KMS-11 (cell line): ENCODE results near the gene C11orf21.

Source experiments
- H2AFZ ChIP-seq: fragments of 200-600 bp; sonication (generic); 2 replicates; pipeline ENCODE4 v1.6.1; 2016; ENCODE audit warnings: antibody characterized with exemption, mixed run types, low read depth
- H3K27ac ChIP-seq: fragments of 200-600 bp; sonication (generic); 2 replicates; pipeline ENCODE4 v1.6.1; 2016; ENCODE audit warnings: mild to moderate bottlenecking, mixed run types
- H3K27me3 ChIP-seq: fragments of 200-600 bp; sonication (generic); 2 replicates; pipeline ENCODE4 v1.6.1; 2017; ENCODE audit warnings: mild to moderate bottlenecking, low read depth, mixed run types, moderate library complexity; ENCODE audit not compliant: insufficient read depth
- H3K36me3 ChIP-seq: fragments of 200-600 bp; sonication (generic); 2 replicates; pipeline ENCODE4 v1.6.1; 2017; ENCODE audit warnings: mild to moderate bottlenecking, mixed run types; ENCODE audit not compliant: insufficient read depth
- H3K4me1 ChIP-seq: fragments of 200-600 bp; sonication (generic); 2 replicates; pipeline ENCODE4 v1.6.1; 2016; ENCODE audit warnings: mild to moderate bottlenecking, low read depth, mixed run types; ENCODE audit not compliant: poor library complexity, severe bottlenecking
- H3K4me2 ChIP-seq: fragments of 200-600 bp; sonication (generic); 2 replicates; pipeline ENCODE4 v1.7.0; 2016; ENCODE audit warnings: mild to moderate bottlenecking, mixed run types
- H3K4me3 ChIP-seq: fragments of 200-600 bp; sonication (generic); IDR thresholded peaks from 2 replicates; pipeline ENCODE4 v1.6.1; 2017; ENCODE audit warnings: low read depth, low read length, mixed read lengths; ENCODE audit not compliant: insufficient read depth
- H3K79me2 ChIP-seq: fragments of 200-600 bp; sonication (generic); 2 replicates; pipeline ENCODE4 v1.6.1; 2016; ENCODE audit warnings: low read depth, mixed run types; ENCODE audit not compliant: insufficient read depth
- H3K9ac ChIP-seq: fragments of 200-600 bp; sonication (generic); 2 replicates; pipeline ENCODE4 v1.6.1; 2016; ENCODE audit warnings: mild to moderate bottlenecking, mixed run types
- H4K20me1 ChIP-seq: fragments of 200-600 bp; sonication (generic); 2 replicates; pipeline ENCODE4 v1.6.1; 2016; ENCODE audit warnings: mild to moderate bottlenecking, mixed run types; ENCODE audit not compliant: insufficient read depth
- TF ChIP-seq, protein P1 (sequence below): fragments of 200-600 bp; sonication (generic); conservative IDR thresholded peaks from 2 replicates; pipeline ENCODE4 v1.6.1; 2017; ENCODE audit warnings: low read depth, mild to moderate bottlenecking, antibody characterized with exemption, low read length, moderate library complexity, mixed read lengths

C11orf21 gene

GRCh38 chr11:2317354-2318050 lies 15.8 kb upstream of the C11orf21 start:
- Histone ChIP-seq H3K4me3 (no peak overlapping the region), H3K79me2 (no peaks in the 10 kb centered on the region), H3K9ac (no peak overlapping the region), H2AFZ (no peak overlapping the region), H3K4me1 (no peaks in the 10 kb centered on the region), H3K36me3 (no peaks in the 10 kb centered on the region), H3K4me2 (no peak overlapping the region), H3K27me3 (peaks cover 54% of the 10 kb centered on the region), H3K27ac (no peak overlapping the region), H4K20me1 (no peaks in the 10 kb centered on the region)
- TF ChIP-seq, protein P1, sequence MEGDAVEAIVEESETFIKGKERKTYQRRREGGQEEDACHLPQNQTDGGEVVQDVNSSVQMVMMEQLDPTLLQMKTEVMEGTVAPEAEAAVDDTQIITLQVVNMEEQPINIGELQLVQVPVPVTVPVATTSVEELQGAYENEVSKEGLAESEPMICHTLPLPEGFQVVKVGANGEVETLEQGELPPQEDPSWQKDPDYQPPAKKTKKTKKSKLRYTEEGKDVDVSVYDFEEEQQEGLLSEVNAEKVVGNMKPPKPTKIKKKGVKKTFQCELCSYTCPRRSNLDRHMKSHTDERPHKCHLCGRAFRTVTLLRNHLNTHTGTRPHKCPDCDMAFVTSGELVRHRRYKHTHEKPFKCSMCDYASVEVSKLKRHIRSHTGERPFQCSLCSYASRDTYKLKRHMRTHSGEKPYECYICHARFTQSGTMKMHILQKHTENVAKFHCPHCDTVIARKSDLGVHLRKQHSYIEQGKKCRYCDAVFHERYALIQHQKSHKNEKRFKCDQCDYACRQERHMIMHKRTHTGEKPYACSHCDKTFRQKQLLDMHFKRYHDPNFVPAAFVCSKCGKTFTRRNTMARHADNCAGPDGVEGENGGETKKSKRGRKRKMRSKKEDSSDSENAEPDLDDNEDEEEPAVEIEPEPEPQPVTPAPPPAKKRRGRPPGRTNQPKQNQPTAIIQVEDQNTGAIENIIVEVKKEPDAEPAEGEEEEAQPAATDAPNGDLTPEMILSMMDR, result no peak

DNA sequence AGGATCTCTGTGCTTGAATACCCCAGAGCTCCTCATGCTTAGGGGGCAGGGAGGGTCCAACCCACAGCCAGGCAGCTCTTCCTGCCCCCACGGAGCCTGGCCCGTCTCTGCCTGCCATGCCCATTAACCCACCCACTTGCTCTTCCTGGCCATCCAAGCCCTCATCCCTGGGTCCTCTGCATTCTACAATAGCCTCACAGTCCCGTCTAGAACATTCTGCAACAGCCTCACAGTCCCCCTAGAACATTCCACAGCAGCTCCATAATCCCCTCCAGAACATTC lies 15.2 kb upstream of the C11orf21 start:
- no peak overlapping the region for H3K4me3 ChIP-seq
- no peak overlapping the region for H3K4me2 ChIP-seq
- no peak overlapping the region for H3K9ac ChIP-seq
- peaks cover 55% of the 10 kb centered on the region for H3K27me3 ChIP-seq
- no peaks in the 10 kb centered on the region for H4K20me1 ChIP-seq
- TF ChIP-seq, protein P1, result no peak
- no peak overlapping the region for H3K27ac ChIP-seq
- no peaks in the 10 kb centered on the region for H3K79me2 ChIP-seq
- H2AFZ ChIP-seq, result no peak overlapping the region
- no peaks in the 10 kb centered on the region for H3K36me3 ChIP-seq
- H3K4me1 ChIP-seq, result no peaks in the 10 kb centered on the region

- no peaks in the 10 kb centered on the region for H3K79me2 ChIP-seq
- H3K4me1 ChIP-seq, result no peaks in the 10 kb centered on the region
- TF ChIP-seq, protein P1, result no peak
- no peaks in the 10 kb centered on the region for H4K20me1 ChIP-seq
- H3K9ac ChIP-seq, result no peak overlapping the region
- H3K4me2 ChIP-seq, result no peak overlapping the region
- H3K27me3 ChIP-seq, result peaks cover 52% of the 10 kb centered on the region
- no peaks in the 10 kb centered on the region for H3K36me3 ChIP-seq
- H2AFZ ChIP-seq, result no peak overlapping the region
- H3K27ac ChIP-seq, result no peak overlapping the region
- H3K4me3 ChIP-seq, result no peak overlapping the region
Measured at GRCh38 chr11:2316169-2316962, 14.6 kb upstream of the C11orf21 start.

- Histone ChIP-seq H3K27ac (no peak overlapping the region), H3K79me2 (no peaks in the 10 kb centered on the region), H3K4me1 (no peaks in the 10 kb centered on the region), H3K27me3 (peaks cover 52% of the 10 kb centered on the region), H3K4me2 (no peak overlapping the region), H2AFZ (no peak overlapping the region), H4K20me1 (no peaks in the 10 kb centered on the region), H3K36me3 (no peaks in the 10 kb centered on the region), H3K4me3 (no peak overlapping the region), H3K9ac (no peak overlapping the region)
- TF ChIP-seq, protein P1, result no peak
Measured at GRCh38 chr11:2315395-2316168, 13.9 kb upstream of the C11orf21 start.
